Measurements from ENCODE around the gene GNAL.

DNA sequence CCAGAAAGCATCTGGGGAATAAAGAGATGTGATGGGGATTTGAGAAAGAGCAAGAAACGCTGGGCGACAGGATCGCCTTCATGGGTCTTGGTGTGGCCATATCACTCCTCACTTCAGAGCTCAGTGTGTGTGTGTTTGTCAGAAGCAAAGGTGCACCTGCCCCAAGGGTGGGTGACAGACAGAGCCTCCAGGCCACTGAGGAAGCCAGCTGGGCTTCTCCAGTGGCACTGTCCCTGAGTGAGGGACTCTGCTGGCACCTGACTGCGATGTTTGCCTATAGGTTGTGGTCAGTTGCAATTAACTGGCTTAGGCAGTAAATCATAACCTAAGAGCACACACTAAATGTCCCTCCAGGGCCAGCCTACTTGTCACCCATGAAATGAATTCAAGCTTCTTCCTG is 23.5 kb upstream of the GNAL start:
- no peak for TF ChIP-seq POLR2AphosphoS5 (IDR thresholded peaks at IDR 0.05; ENCODE audit: low read depth, low read length)
- TF ChIP-seq, protein P1, sequence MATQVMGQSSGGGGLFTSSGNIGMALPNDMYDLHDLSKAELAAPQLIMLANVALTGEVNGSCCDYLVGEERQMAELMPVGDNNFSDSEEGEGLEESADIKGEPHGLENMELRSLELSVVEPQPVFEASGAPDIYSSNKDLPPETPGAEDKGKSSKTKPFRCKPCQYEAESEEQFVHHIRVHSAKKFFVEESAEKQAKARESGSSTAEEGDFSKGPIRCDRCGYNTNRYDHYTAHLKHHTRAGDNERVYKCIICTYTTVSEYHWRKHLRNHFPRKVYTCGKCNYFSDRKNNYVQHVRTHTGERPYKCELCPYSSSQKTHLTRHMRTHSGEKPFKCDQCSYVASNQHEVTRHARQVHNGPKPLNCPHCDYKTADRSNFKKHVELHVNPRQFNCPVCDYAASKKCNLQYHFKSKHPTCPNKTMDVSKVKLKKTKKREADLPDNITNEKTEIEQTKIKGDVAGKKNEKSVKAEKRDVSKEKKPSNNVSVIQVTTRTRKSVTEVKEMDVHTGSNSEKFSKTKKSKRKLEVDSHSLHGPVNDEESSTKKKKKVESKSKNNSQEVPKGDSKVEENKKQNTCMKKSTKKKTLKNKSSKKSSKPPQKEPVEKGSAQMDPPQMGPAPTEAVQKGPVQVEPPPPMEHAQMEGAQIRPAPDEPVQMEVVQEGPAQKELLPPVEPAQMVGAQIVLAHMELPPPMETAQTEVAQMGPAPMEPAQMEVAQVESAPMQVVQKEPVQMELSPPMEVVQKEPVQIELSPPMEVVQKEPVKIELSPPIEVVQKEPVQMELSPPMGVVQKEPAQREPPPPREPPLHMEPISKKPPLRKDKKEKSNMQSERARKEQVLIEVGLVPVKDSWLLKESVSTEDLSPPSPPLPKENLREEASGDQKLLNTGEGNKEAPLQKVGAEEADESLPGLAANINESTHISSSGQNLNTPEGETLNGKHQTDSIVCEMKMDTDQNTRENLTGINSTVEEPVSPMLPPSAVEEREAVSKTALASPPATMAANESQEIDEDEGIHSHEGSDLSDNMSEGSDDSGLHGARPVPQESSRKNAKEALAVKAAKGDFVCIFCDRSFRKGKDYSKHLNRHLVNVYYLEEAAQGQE (IDR thresholded peaks at IDR 0.05; ENCODE audit: insufficient read depth in 1 of 2, low read depth in 2 of 2, low read length in 2 of 2), result no peak
